GM19099 (cell line): ENCODE results near the gene ZDHHC8.

ENCODE experiments used
- POLR2A ChIP-seq: IDR thresholded peaks from 3 replicates; pipeline ENCODE4 v1.6.1; 2011; ENCODE audit warnings: low read depth; ENCODE audit not compliant: insufficient read length; ENCODE audit errors: extremely low read depth

Gene ZDHHC8

DNA sequence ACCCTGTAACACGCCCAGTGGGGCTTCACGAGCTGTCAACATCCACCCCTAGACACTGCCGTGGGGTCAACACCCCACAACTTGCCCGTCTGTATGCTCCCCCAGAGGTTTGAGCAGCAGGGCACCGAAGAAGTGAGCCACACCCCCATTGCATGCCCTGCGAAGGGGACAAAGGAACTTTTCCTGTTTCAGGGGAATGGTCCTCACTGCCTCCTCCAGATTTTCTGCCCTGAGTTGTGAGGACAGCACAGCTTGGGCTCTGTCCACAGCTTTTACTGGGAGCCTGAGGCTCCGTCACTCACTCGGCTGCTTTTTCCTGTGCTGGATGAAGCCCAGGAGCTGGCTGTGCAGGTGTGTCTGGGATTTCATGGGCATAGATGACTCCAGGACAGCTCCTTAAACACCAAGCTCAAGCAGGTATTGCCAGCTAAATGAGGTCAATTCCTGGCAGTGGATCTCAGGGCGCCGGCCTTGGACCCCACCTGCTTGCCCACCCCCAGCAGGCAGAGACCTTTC lies 59.5 kb downstream of the ZDHHC8 start:
- TF ChIP-seq POLR2A = no peak

DNA sequence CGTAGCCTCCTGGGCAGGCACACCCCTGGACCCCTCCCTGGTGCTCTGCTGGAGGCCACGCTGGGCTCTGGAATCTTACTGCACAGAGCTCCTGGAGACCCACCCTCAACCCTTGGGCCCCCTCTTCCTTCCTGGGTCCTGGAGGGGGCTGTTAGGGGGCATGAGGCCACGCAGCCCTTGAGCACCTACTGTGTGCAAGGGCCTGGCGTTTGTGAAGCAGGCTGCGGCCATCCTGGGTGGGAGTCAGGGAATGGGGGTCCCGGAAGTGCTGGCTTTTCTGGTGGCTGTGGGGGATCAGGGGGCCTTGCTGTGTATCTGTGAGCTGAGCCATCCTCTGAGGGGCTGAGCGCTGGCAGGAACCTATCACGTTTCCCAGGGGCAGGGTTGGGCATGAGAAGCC lies 60.2 kb downstream of the ZDHHC8 start:
- no peak for TF ChIP-seq POLR2A

DNA sequence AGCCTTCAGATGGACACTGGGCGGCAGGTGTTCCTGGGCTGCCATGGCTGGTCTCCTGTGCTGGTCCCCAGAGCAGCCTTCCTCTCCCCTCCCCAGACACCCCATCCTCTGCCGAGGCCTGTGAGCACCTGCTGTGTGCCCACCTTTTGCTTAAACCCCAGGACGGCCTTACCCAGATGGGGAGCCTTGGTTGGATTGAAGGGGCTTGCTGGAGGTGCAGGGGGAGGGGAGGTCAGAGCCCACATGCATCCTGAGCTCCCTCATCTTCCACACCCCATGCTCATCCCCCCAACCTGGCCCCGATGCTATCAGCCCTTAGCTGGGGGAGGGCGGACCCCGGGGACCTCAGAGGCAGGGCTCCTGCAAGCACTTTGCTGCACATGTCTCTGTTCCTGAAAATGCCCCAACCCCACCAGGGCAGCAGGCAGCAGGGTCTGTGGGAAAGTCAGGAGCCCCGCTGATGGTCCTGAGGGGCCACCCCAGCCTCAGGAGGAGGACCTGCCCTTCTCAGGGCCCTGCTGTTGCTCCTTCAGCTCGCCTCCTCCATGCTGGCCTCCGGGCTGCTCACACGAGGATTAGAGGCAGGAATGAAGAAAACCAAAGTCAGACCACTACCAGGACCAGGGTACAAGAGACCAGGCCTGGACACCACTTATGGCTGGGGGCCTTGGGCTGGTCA lies 60.8 kb downstream of the ZDHHC8 start:
- TF ChIP-seq POLR2A = no peak

DNA sequence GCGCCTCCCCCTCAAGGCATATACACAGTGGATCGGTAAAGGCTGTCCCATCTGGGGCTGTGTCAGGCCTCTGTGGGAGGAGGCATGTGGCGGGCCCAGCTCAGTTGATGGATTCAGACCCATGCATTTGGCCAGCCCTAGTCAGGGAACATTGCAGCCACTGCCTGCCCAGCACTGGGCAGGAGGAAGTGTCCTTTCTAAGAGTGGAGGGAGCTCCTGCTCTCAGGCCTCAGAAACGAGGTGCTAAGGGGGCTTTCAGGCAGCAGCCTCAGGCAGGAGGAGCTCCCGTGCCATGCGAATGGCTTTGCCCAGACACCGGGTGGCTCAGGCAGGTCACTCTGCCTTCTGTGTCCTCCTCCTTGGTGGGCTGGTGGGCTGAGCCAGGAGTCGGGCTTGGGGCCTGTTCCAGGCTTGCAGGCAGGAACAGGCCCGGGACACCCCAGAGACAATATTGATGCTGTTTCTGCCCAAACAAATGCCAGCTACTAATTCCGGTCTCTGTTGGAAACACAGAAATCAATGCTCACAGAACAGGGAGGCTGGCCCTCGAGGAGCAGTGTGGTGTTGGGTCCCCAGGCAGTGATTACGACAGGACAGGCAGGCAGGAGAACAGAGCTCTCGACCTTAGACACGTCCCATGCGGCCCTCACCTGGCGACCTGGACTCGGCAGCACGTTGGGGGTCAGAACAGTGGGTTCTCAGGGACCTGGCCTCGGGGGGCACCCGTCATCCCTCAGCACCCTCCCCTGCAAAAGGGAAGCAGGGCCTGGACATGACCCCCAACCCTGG lies 61.6 kb downstream of the ZDHHC8 start:
- no peak for TF ChIP-seq POLR2A

DNA sequence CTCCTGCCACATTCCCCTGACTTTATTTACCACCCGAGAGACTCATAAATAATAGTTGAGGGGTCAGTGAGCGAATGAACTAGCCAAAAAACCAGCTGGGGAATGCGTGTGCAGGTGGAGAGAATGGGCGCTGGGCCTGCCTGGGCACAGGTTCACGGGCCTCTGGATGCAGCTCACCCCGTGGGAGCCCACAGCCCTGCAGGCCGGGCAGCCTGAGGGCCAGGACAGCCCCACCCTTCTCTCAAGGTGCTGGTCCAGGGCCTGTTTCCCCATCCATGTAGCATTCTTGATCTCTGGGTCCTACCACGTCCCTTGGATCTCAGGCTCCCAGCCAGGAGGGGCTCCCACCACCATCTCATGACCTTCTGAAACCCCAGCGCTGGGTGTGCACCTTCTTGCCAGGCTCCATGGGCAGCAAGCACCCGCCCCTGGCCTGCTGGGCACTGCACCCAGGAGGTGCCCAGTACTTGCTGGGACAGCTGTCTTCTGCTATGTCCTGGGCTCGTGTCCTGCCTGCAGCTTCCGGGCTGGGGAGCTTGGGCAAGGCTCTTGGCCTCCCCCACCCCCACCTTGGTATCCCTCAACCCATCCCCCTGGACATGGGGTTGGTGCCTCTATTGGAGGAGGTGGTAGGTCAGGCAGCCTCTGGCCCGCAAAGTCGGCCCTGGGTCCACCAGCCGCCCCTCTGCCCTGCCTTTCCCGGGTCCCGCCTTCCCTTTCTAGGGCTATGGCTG lies 62.3 kb downstream of the ZDHHC8 start:
- no peak for TF ChIP-seq POLR2A

DNA sequence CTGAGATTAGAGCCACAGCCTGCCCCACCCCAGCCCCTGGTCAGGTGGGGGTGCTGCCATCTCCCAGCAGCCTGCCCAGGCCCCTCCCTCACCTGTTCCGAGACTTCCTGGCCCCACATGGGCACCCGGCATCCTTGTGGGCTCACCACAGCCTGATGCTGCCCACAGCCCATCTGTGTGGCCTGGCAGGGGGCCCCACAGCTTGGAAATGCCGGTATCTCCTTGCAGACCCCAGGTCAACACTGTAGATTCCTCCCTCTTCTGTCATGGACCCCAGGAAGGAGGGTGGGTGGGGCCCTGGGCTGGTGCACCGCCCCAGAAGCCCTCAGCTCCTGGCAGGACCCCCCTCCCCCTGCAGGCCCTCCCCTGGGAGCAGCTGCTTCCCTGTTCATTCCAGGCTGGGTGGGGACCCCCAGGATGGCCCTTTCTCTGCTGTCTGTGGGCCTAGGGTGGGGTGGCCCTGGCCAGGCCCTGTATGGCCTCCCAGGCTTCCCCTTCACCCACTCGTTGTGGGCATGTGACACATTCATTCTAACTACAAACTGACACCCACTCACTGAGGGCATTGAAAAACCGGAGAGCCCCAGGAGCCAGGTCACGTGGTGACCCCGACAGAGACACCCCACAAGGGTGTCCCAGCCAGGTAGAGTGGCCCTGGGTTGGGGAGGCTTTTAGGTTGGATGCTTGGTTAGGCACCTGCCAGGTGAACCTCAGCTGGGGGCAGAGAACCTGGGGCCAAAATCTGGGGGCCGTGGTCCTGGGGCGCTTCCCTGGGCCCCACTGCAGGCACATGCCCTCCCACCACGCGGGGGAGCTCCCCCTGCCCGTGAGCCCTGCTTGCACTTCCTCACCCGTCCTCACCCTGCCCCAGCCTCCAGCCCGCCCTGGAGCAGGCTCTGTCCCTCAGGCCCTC lies 63.3 kb downstream of the ZDHHC8 start:
- TF ChIP-seq POLR2A = no peak

DNA sequence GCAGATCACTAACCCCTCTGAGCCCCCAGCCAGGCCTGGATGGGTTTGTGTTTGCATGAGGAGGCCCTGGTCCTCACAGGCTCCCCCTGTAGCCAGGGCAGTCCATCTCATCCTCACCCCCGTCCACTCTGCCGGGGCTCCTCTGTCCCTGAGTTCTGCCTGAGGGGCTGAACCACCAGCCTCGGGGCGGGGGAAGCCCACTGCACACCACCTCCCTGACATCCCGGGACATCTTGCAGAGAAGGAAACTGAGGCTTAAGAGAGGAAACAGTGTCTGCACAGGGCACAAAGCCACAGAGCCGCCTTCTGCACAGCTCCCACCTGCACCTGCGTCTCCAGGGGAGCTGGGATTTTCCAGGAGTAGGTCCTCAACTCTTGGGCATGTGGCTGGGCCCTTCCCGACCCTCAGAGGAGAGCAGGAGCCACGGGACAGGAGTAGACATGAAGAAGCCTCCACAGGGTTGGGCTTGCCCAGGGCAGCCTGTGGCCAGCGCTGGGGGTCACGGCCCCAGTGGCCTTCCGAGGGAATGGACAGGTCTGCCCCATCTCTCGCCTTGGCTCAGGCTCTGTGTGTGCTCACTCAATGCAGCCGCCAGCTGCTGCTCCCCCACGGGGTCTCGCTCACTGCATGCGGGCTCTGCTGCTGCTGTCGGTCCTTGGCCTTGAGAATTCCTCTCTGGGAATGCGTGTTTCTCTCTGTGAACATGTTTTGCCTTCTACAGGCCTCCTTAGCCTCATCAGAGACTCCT lies 64.7 kb downstream of the ZDHHC8 start:
- TF ChIP-seq POLR2A = no peak
